ENCODE data around the gene ROR1.

DNA sequence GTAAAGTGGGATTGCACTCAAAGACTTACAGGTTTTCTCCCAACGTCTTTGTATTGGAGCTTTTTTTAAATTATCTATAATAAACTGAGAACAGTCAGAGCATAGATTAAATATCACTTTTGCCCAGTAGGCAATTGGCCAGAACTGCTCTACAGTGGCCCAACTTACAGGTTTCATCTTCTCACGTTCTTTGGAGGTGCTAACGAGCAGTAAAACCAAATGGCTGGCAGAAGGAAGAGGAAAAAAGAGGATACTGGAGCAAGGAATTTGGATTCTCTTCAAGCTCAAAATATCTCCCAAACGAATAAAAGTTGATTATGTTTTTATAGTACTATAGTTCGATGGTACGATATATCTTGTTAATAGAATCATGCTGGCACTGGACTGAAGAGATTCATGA lies 201.1 kb downstream of the ROR1 start:
- no peak for TF ChIP-seq CTCF (IDR thresholded peaks at IDR 0.05)
- no peak for TF ChIP-seq POLR2A (IDR thresholded peaks at IDR 0.05)

Data from uterus (tissue), 2 donors.